H1 (cell line): Measurements from ENCODE around the gene RABL2B. TPM values are rescaled to one million over a fixed set of nuclear protein-coding genes. Genes with fewer than 3 reads are reported as not detected.
"Not testable (repeated sequence)": the region's sequence is repeated elsewhere in the genome, so short reads cannot be mapped to it uniquely, and the experiment has no call there.

ENCODE experiments used
- CTCF ChIA-PET: fragments of 300-600 bp; sonication (Branson Sonifier 250); formaldehyde crosslinking; loops from one replicate; lab custom pipeline; 2021; ENCODE audit not compliant: partially characterized antibody; lab: Charles Lee
- POLR2A ChIA-PET: fragments of 300-600 bp; sonication (Branson Sonifier 250); formaldehyde crosslinking; loops from one replicate; lab custom pipeline; 2021; ENCODE audit warnings: inconsistent platforms; ENCODE audit not compliant: partially characterized antibody; lab: Charles Lee
- DNase-seq, 2 experiments: peaks; one replicate each; pipeline versions ENCODE4 v3.0.0 to v3.0.0-alpha.2; 2010 to 2022; ENCODE audit warnings: low spot score in 2 of 2, low read depth in 1 of 2, mixed read lengths in 1 of 2
- FAIRE-seq: peaks from 2 replicates; lab custom pipeline; 2011; peaks lifted over from hg19 to GRCh38; lab: Jason Lieb, UNC
- H2AFZ ChIP-seq: 2 replicates; pipeline ENCODE4 v1.8.1; 2012; ENCODE audit warnings: low read length, inconsistent platforms
- H2AK5ac ChIP-seq: 2 replicates; pipeline ENCODE4 v1.6.1; 2013; ENCODE audit warnings: low read depth, low read length
- H2BK120ac ChIP-seq: replicated peaks from 2 replicates; pipeline ENCODE3; 2013; ENCODE audit warnings: low read depth, low read length, inconsistent platforms
- H2BK12ac ChIP-seq: 2 replicates; pipeline ENCODE4 v1.6.1; 2013; ENCODE audit warnings: low read depth, low read length
- H2BK15ac ChIP-seq: 2 replicates; pipeline ENCODE4 v1.6.1; 2013; ENCODE audit warnings: low read length
- H2BK20ac ChIP-seq: 2 replicates; pipeline ENCODE4 v1.6.1; 2013; ENCODE audit warnings: low read length
- H2BK5ac ChIP-seq: 2 replicates; pipeline ENCODE4 v1.6.1; 2013; ENCODE audit warnings: low read depth, low read length
- H3K14ac ChIP-seq: 2 replicates; pipeline ENCODE4 v1.6.1; 2013; ENCODE audit warnings: inconsistent platforms; ENCODE audit not compliant: insufficient read length
- H3K18ac ChIP-seq: 2 replicates; pipeline ENCODE4 v1.6.1; 2013; ENCODE audit warnings: low read length; ENCODE audit errors: extremely low read depth
- H3K23ac ChIP-seq: 2 replicates; pipeline ENCODE4 v1.6.1; 2013; ENCODE audit warnings: inconsistent platforms; ENCODE audit not compliant: insufficient read length
- H3K23me2 ChIP-seq: 2 replicates; pipeline ENCODE4 v1.6.1; 2013; ENCODE audit warnings: low read depth, low read length
- H3K27ac ChIP-seq: 2 replicates; pipeline ENCODE4 v1.6.1; 2011; ENCODE audit warnings: low read depth, low read length, inconsistent platforms
- H3K27me3 ChIP-seq, 4 experiments: replicated peaks in 1 of 4; 1 replicate in 1 of 4; 2 replicates in 3 of 4; pipeline versions ENCODE4 v1.6.1 to v1.8.1; 2011 to 2013; ENCODE audit warnings: low read length in 3 of 4, mild to moderate bottlenecking in 3 of 4, inconsistent platforms in 2 of 4, mixed read lengths in 2 of 4, moderate library complexity in 1 of 4; ENCODE audit not compliant: control insufficient read depth in 3 of 4, insufficient read depth in 3 of 4; ENCODE audit errors: extremely low read depth in 1 of 4
- H3K36me3 ChIP-seq, 4 experiments: 2 replicates each; pipeline versions ENCODE4 v1.6.1 to v1.8.1; 2011 to 2013; ENCODE audit warnings: mild to moderate bottlenecking in 4 of 4, low read length in 3 of 4, moderate library complexity in 2 of 4, control low read depth in 1 of 4, inconsistent platforms in 1 of 4; ENCODE audit not compliant: insufficient read depth in 4 of 4, control insufficient read depth in 2 of 4
- H3K4ac ChIP-seq: replicated peaks from 2 replicates; pipeline ENCODE3; 2013; ENCODE audit warnings: low read length, low read depth, mixed read lengths, inconsistent platforms; ENCODE audit not compliant: insufficient read length
- H3K4me1 ChIP-seq, 4 experiments: replicated peaks in 1 of 4; 1 replicate in 1 of 4; 2 replicates in 3 of 4; pipeline versions ENCODE4 v1.6.1 to v1.8.1; 2011 to 2013; ENCODE audit warnings: low read length in 3 of 4, inconsistent platforms in 2 of 4, mixed read lengths in 1 of 4; ENCODE audit not compliant: insufficient read depth in 4 of 4, control insufficient read depth in 3 of 4
- H3K4me2 ChIP-seq, 2 experiments: 2 replicates each; pipeline versions ENCODE4 v1.6.1 to v1.8.1; 2011 to 2013; ENCODE audit warnings: low read depth in 2 of 2, low read length in 2 of 2, control low read depth in 1 of 2, inconsistent platforms in 1 of 2, mild to moderate bottlenecking in 1 of 2; ENCODE audit not compliant: insufficient read depth in 1 of 2
- H3K4me3 ChIP-seq, 4 experiments: fragments of 200-600, 300-600 bp in 1 of 4; sonication (generic), shearing (Covaris generic), sonication (Bioruptor Twin) in 1 of 4; 2 replicates each; pipeline versions ENCODE4 v1.5.1 to v1.8.1; 2011 to 2016; ENCODE audit warnings: low read length in 4 of 4, low read depth in 3 of 4, control low read depth in 2 of 4, inconsistent platforms in 2 of 4, mild to moderate bottlenecking in 2 of 4, mixed read lengths in 1 of 4, moderate library complexity in 1 of 4; ENCODE audit not compliant: insufficient read depth in 2 of 4; ENCODE audit errors: extremely low read depth in 1 of 4
- H3K56ac ChIP-seq: replicated peaks from 2 replicates; pipeline ENCODE3; 2013; ENCODE audit warnings: low read depth, mild to moderate bottlenecking, mixed read lengths, low read length, inconsistent platforms; ENCODE audit not compliant: insufficient read length
- H3K79me1 ChIP-seq: 2 replicates; pipeline ENCODE4 v1.6.1; 2013; ENCODE audit warnings: low read depth, low read length, control low read depth
- H3K79me2 ChIP-seq, 2 experiments: 2 replicates each; pipeline versions ENCODE4 v1.6.1 to v1.8.1; 2012 to 2013; ENCODE audit warnings: low read length in 2 of 2, mild to moderate bottlenecking in 2 of 2, inconsistent platforms in 1 of 2; ENCODE audit not compliant: insufficient read depth in 2 of 2, control insufficient read depth in 1 of 2
- H3K9ac ChIP-seq, 4 experiments: replicated peaks in 1 of 4; 1 replicate in 1 of 4; 2 replicates in 3 of 4; pipeline versions ENCODE4 v1.6.1 to v1.8.1; 2011 to 2013; ENCODE audit warnings: low read depth in 3 of 4, low read length in 3 of 4, control low read depth in 2 of 4, mild to moderate bottlenecking in 2 of 4, moderate library complexity in 2 of 4, inconsistent platforms in 1 of 4; ENCODE audit errors: extremely low read depth in 1 of 4
- H3K9me3 ChIP-seq, 2 experiments: 2 replicates each; pipeline versions ENCODE4 v1.6.1 to v1.8.1; 2012 to 2013; ENCODE audit warnings: mild to moderate bottlenecking in 2 of 2, moderate library complexity in 2 of 2, control low read depth in 1 of 2, inconsistent platforms in 1 of 2, low read depth in 1 of 2, low read length in 1 of 2, mixed read lengths in 1 of 2; ENCODE audit not compliant: insufficient read depth in 2 of 2
- H4K20me1 ChIP-seq, 2 experiments: replicated peaks in 1 of 2; 2 replicates each; pipeline versions ENCODE3 to v1.8.1; 2011 to 2013; ENCODE audit warnings: inconsistent platforms in 2 of 2, low read length in 2 of 2, mild to moderate bottlenecking in 1 of 2; ENCODE audit not compliant: insufficient read depth in 2 of 2, control insufficient read depth in 1 of 2
- H4K5ac ChIP-seq: 2 replicates; pipeline ENCODE4 v1.6.1; 2013; ENCODE audit warnings: low read length, low read depth, mixed read lengths, inconsistent platforms; ENCODE audit not compliant: insufficient read length
- H4K8ac ChIP-seq: 2 replicates; pipeline ENCODE4 v1.8.0; 2013; ENCODE audit warnings: mild to moderate bottlenecking, moderate library complexity, low read length, inconsistent platforms; ENCODE audit not compliant: insufficient read depth; ENCODE audit errors: extremely low read depth
- H4K91ac ChIP-seq: replicated peaks from 2 replicates; pipeline ENCODE3; 2013; ENCODE audit warnings: low read length, mixed read lengths, inconsistent platforms; ENCODE audit not compliant: insufficient read length
- FOSL1 ChIP-seq: IDR thresholded peaks from 2 replicates; pipeline ENCODE4 v1.6.1; 2011; ENCODE audit warnings: mild to moderate bottlenecking, low read depth, low read length, moderate library complexity; ENCODE audit not compliant: insufficient read depth
- WGBS, 2 experiments: shearing (Covaris generic) in 1 of 2; methylation state at CpG; one replicate each; pipeline versions ENCODE4 v1.1.6 to v1.1.7; 2013 to 2015; ENCODE audit warnings: low lambda C conversion rate in 2 of 2, mixed read lengths in 2 of 2, inconsistent platforms in 1 of 2, low coverage in 1 of 2, missing lambda C conversion rate in 1 of 2; ENCODE audit not compliant: insufficient replicate concordance in 2 of 2, insufficient coverage in 1 of 2, insufficient read length in 1 of 2; ENCODE audit errors: extremely low coverage in 1 of 2, missing lambda C conversion rate in 1 of 2; 5-methylcytosine and 5-hydroxymethylcytosine counted together
- polyA plus RNA-seq, 7 experiments: library from polyadenylated mRNA; depleted of rRNA in 3 of 7; stranded (reverse) in 5 of 7; unstranded in 2 of 7; fragments of >200 nt in 5 of 7; fragments of 200-250 nt in 2 of 7; gene quantifications; 1 replicate in 5 of 7; 2 replicates in 1 of 7; 4 replicates in 1 of 7; pipeline versions ENCODE4 v1.2.1 to v1.2.3, GENCODE V29; 2011 to 2013; ENCODE audit warnings: missing spikeins in 2 of 7, mixed read lengths in 2 of 7
- total RNA-seq: library from RNA; stranded (reverse); fragmentation: NEBNext Ultra II Directional; extraction: Animal tissue kit (Norgen Biotek cat#: 25700); gene quantifications from 2 replicates; pipeline ENCODE4 v1.2.1, GENCODE V29; 2021

The RABL2B gene
- total and polyA plus RNA-seq, 2 of the 8 experiments (the other 6 are each of a cell fraction or from before 2014, with no cell fraction given), result 16.2 to 26.5 TPM

DNA sequence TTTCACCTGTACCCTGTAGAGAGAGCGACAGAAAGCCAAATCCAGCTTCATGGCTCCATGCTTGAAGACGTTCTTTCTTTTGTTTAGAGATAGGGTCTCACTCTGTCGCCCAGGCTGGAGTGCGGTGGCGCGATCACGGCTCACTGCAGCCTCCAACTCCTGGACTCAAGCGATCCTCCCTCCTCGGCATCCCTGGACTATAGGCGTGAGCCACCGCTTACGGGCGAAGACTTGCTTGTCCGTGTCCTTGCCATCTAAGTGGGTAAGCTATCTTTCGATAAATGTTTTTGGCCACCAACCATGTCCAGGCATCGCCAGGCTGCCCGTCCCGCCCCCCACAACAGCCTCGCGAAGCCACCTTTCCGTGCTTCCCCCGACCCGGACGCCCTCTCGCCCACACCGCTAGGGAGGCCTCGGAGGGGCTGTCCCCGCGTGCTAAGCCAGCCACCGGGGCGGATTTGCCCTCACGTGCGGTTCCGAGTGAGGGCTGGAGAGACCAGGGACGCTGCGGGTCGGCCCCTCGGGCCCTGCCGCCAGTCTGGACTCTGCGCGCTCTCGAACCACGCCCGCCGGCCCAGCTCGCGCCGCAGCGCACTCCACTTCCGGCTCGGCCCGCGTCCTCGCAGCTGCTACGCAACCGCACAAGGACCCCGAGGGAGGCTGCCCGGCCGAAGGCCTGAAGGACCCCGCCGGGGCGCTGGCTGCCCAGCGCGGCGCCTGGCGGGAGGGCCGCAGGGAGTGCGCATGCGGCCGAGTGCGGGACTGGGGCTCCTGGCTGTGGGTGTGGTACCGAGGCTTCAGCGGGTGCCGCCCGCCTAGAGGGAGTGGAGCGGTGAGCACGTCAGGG is at the start of gene RABL2B (continued):
- 0 out of 2 replicates have a peak, but pooled peaks have one; percentile 17 for TF ChIP-seq FOSL1

- H2AFZ ChIP-seq, H3K18ac ChIP-seq, H3K4me3 ChIP-seq, H4K5ac ChIP-seq, FAIRE-seq, H3K23ac ChIP-seq, H3K79me2 ChIP-seq, H3K4me2 ChIP-seq, H4K91ac ChIP-seq, H3K79me1 ChIP-seq, H3K14ac ChIP-seq, H3K36me3 ChIP-seq, H3K56ac ChIP-seq, DNase-seq, H4K8ac ChIP-seq, H3K9ac ChIP-seq, CTCF ChIA-PET, H2BK15ac ChIP-seq, H3K9me3 ChIP-seq, H3K4me1 ChIP-seq, POLR2A ChIA-PET, H2BK120ac ChIP-seq, H3K27me3 ChIP-seq, H2AK5ac ChIP-seq, H2BK12ac ChIP-seq, H4K20me1 ChIP-seq, H2BK20ac ChIP-seq, H2BK5ac ChIP-seq, H3K4ac ChIP-seq, H3K23me2 ChIP-seq, H3K27ac ChIP-seq: not testable (repeated sequence)
- 67% methylated on average over 3 of the region's 5 CpGs; no CpG with 5 or more reads in 1 of the 2 experiments for WGBS, 2 experiments
Observed at GRCh38 chr22:50786936-50787335, 3.5 kb upstream of the RABL2B start.
